ENCODE data around the gene MT1M. TPM values are rescaled to one million over a fixed set of nuclear protein-coding genes. Genes with fewer than 3 reads are reported as not detected.

MT1M gene
- total and polyA plus RNA-seq, 12 donors = 0.44 to 50.3 (median 9.3) TPM

- H3K4me3 ChIP-seq = no peak overlapping the region
- intact Hi-C loops (cut with DNase I) = loop anchor here (5.0 to 10.0 kb wide), 4 partner anchors 84 to 101 kb away; no protein-coding TSS in a partner anchor
- DNase-seq = peak; percentile 69 to 90 (median 80)
- 34 to 40% (median 35%) methylated on average over 4 of the region's 4 CpGs for WGBS, 4 donors
- TF ChIP-seq POLR2A (IDR thresholded peaks at IDR 0.05) = no peak
- peak; percentile 33 to 75 (median 62) for TF ChIP-seq CTCF (IDR thresholded peaks at IDR 0.05)
- peaks cover 25 to 26% of the 10 kb centered on the region in 2 donors for H3K4me1 ChIP-seq (replicated peaks in 1 of 2)
- H3K27me3 ChIP-seq = no peaks in the 10 kb centered on the region
- no peaks in the 10 kb centered on the region for H3K36me3 ChIP-seq (replicated peaks in 1 of 2)
- H3K9me3 ChIP-seq (replicated peaks in 1 of 3) = no peaks in the 10 kb centered on the region
- peak overlapping the region in 3 of 5 donors; percentile 24 to 99 (median 97) for H3K27ac ChIP-seq
Observed at GRCh38 chr16:56603589-56603988, 28.9 kb upstream of the MT1M start.

- TF ChIP-seq POLR2A (IDR thresholded peaks at IDR 0.05) = no peak
- TF ChIP-seq CTCF (IDR thresholded peaks at IDR 0.05) = no peak
- peaks cover 28 to 32% of the 10 kb centered on the region in 2 donors for H3K4me1 ChIP-seq (replicated peaks in 1 of 2)
- DNase-seq = peak in 1 of 7 donors; percentile 21
- H3K36me3 ChIP-seq (replicated peaks in 1 of 2) = no peaks in the 10 kb centered on the region
- WGBS, 4 donors = 87 to 95% (median 89%) methylated on average over 3 to 4 of the region's 4 CpGs
- H3K4me3 ChIP-seq = no peak overlapping the region
- peak overlapping the region; percentile 13 to 100 (median 99) for H3K27ac ChIP-seq
- no peaks in the 10 kb centered on the region for H3K27me3 ChIP-seq
- no peaks in the 10 kb centered on the region for H3K9me3 ChIP-seq (replicated peaks in 1 of 3)
- intact Hi-C loops (cut with DNase I) = loop anchor here (5.0 to 10.0 kb wide), 4 partner anchors 82 to 100 kb away; no protein-coding TSS in a partner anchor
Observed at GRCh38 chr16:56604966-56605365, 27.5 kb upstream of the MT1M start.

GRCh38 chr16:56605475-56605874, 27.0 kb upstream of the MT1M start:
- intact Hi-C loops (cut with DNase I) = loop anchor here in 1 of 2 donors (10.0 kb wide), 1 partner anchor 99 kb away; no protein-coding TSS in a partner anchor
- H3K27ac ChIP-seq = peak overlapping the region; percentile 90 to 100 (median 99)

DNA sequence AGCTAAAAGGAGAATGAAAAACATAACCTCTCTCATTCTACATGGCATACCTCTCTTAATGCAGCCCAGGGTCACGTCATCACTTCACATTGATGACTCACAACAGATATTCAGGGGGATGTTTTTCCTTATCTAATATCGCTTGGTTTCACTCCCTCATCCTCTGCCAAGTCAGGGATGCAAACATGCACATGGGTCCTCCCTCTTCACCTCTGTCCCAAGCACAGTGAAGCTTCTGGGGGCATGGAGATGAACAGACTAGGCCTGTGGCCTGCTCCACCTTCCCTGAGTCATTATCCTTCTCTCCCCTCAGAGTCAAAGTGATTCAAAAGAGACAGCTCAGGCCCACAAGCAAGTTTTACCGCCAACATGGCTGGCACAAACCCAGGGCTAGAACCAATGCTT, 26.4 kb upstream of the MT1M start:
- H3K27me3 ChIP-seq = no peaks in the 10 kb centered on the region
- WGBS, 4 donors = 28 to 37% (median 29%) methylated on average over 3 of the region's 3 CpGs
- intact Hi-C loops (cut with DNase I) = loop anchor here in 1 of 2 donors (10.0 kb wide), 1 partner anchor 99 kb away; no protein-coding TSS in a partner anchor
- H3K9me3 ChIP-seq (replicated peaks in 1 of 3) = no peaks in the 10 kb centered on the region
- H3K36me3 ChIP-seq (replicated peaks in 1 of 2) = no peaks in the 10 kb centered on the region
- H3K4me1 ChIP-seq (replicated peaks in 1 of 2) = peaks cover 39 to 43% of the 10 kb centered on the region in 2 donors
- peak in 5 of 7 donors; percentile 74 to 86 (median 78) for DNase-seq
- H3K4me3 ChIP-seq = no peak overlapping the region
- TF ChIP-seq CTCF (IDR thresholded peaks at IDR 0.05) = no peak
- TF ChIP-seq POLR2A (IDR thresholded peaks at IDR 0.05) = no peak
- peak overlapping the region; percentile 90 to 100 (median 99) for H3K27ac ChIP-seq

More at GRCh38 chr16:56605475-56605874, 27.0 kb upstream of the MT1M start:
- TF ChIP-seq POLR2A (IDR thresholded peaks at IDR 0.05) (no peak), CTCF (IDR thresholded peaks at IDR 0.05) (no peak)
- Histone ChIP-seq H3K36me3 (replicated peaks in 1 of 2) (no peaks in the 10 kb centered on the region), H3K4me3 (no peak overlapping the region), H3K4me1 (replicated peaks in 1 of 2) (peaks cover 33 to 37% of the 10 kb centered on the region in 2 donors), H3K9me3 (replicated peaks in 1 of 3) (no peaks in the 10 kb centered on the region), H3K27me3 (no peaks in the 10 kb centered on the region)
- peak in 1 of 7 donors; percentile 9 for DNase-seq
- 50 to 83% (median 64%) methylated on average over 1 of the region's 1 CpG for WGBS, 4 donors
